ENCODE measurements around the gene OR2M5. TPM values are rescaled to one million over a fixed set of nuclear protein-coding genes. Genes with fewer than 3 reads are reported as not detected.

Gene OR2M5
- total RNA-seq: not detected in 2 replicates

- H2AFZ ChIP-seq (ENCODE audit: low read length): no peak within 1 kb of the TSS
- H3K79me2 ChIP-seq (ENCODE audit: insufficient read depth, low read length): no peaks in the 10 kb centered on the region
- H4K20me1 ChIP-seq (ENCODE audit: insufficient read depth, low read length): no peaks in the 10 kb centered on the region
- no peak for DNase-seq (ENCODE audit: insufficient read length, low spot score, missing footprints)
- H3K4me3 ChIP-seq (ENCODE audit: insufficient read depth, low read length): no peak within 1 kb of the TSS
- no peak for TF ChIP-seq CTCF (IDR thresholded peaks at IDR 0.05; ENCODE audit: extremely low read depth, low read depth, low read length)
- H3K27me3 ChIP-seq (ENCODE audit: insufficient read depth, low read length): no peaks in the 10 kb centered on the region
- no peaks in the 10 kb centered on the region for H3K4me1 ChIP-seq (ENCODE audit: insufficient read depth, low read length)
- no peaks in the 10 kb centered on the region for H3K9me3 ChIP-seq (ENCODE audit: low read depth, low read length)
- H3K36me3 ChIP-seq (ENCODE audit: insufficient read depth, low read length): no peaks in the 10 kb centered on the region
- H3K27ac ChIP-seq (ENCODE audit: low read depth, low read length): no peak within 1 kb of the TSS
- no peak within 1 kb of the TSS for H3K4me2 ChIP-seq (ENCODE audit: insufficient read depth, low read length)
Measured at GRCh38 chr1:248144513-248145198, at the start of gene OR2M5. TSS of gene OR2M5 (plus strand) at chr1:248145148. CDS start at chr1:248145148, 0 bp downstream.

GRCh38 chr1:248098529-248098928 lies 46.4 kb upstream of the OR2M5 start:
- no peak for TF ChIP-seq CTCF (IDR thresholded peaks at IDR 0.05; ENCODE audit: extremely low read depth, low read depth, low read length)
- Histone ChIP-seq H3K4me2 (ENCODE audit: insufficient read depth, low read length) (no peak overlapping the region), H3K4me1 (ENCODE audit: insufficient read depth, low read length) (no peaks in the 10 kb centered on the region), H3K4me3 (ENCODE audit: insufficient read depth, low read length) (no peak overlapping the region), H3K27ac (ENCODE audit: low read depth, low read length) (no peak overlapping the region), H3K9me3 (ENCODE audit: low read depth, low read length) (no peaks in the 10 kb centered on the region), H2AFZ (ENCODE audit: low read length) (no peak overlapping the region), H4K20me1 (ENCODE audit: insufficient read depth, low read length) (no peaks in the 10 kb centered on the region), H3K79me2 (ENCODE audit: insufficient read depth, low read length) (no peaks in the 10 kb centered on the region), H3K27me3 (ENCODE audit: insufficient read depth, low read length) (no peaks in the 10 kb centered on the region), H3K36me3 (ENCODE audit: insufficient read depth, low read length) (no peaks in the 10 kb centered on the region)
- no peak for DNase-seq (ENCODE audit: insufficient read length, low spot score, missing footprints)

- no peak overlapping the region for H2AFZ ChIP-seq (ENCODE audit: low read length)
- no peak for DNase-seq (ENCODE audit: insufficient read length, low spot score, missing footprints)
- no peak overlapping the region for H3K27ac ChIP-seq (ENCODE audit: low read depth, low read length)
- H4K20me1 ChIP-seq (ENCODE audit: insufficient read depth, low read length): no peaks in the 10 kb centered on the region
- H3K27me3 ChIP-seq (ENCODE audit: insufficient read depth, low read length): no peaks in the 10 kb centered on the region
- no peak for TF ChIP-seq CTCF (IDR thresholded peaks at IDR 0.05; ENCODE audit: extremely low read depth, low read depth, low read length)
- H3K36me3 ChIP-seq (ENCODE audit: insufficient read depth, low read length): no peaks in the 10 kb centered on the region
- H3K4me2 ChIP-seq (ENCODE audit: insufficient read depth, low read length): no peak overlapping the region
- H3K4me1 ChIP-seq (ENCODE audit: insufficient read depth, low read length): no peaks in the 10 kb centered on the region
- H3K4me3 ChIP-seq (ENCODE audit: insufficient read depth, low read length): no peak overlapping the region
- H3K79me2 ChIP-seq (ENCODE audit: insufficient read depth, low read length): no peaks in the 10 kb centered on the region
- no peaks in the 10 kb centered on the region for H3K9me3 ChIP-seq (ENCODE audit: low read depth, low read length)
Measured at GRCh38 chr1:248102847-248103246, 42.1 kb upstream of the OR2M5 start.

- Histone ChIP-seq H3K27ac (ENCODE audit: low read depth, low read length) (no peak overlapping the region), H4K20me1 (ENCODE audit: insufficient read depth, low read length) (no peaks in the 10 kb centered on the region), H2AFZ (ENCODE audit: low read length) (no peak overlapping the region), H3K9me3 (ENCODE audit: low read depth, low read length) (peaks cover 5% of the 10 kb centered on the region), H3K4me1 (ENCODE audit: insufficient read depth, low read length) (no peaks in the 10 kb centered on the region), H3K4me2 (ENCODE audit: insufficient read depth, low read length) (no peak overlapping the region), H3K27me3 (ENCODE audit: insufficient read depth, low read length) (no peaks in the 10 kb centered on the region), H3K36me3 (ENCODE audit: insufficient read depth, low read length) (no peaks in the 10 kb centered on the region), H3K79me2 (ENCODE audit: insufficient read depth, low read length) (no peaks in the 10 kb centered on the region), H3K4me3 (ENCODE audit: insufficient read depth, low read length) (no peak overlapping the region)
- DNase-seq (ENCODE audit: insufficient read length, low spot score, missing footprints): no peak
- TF ChIP-seq CTCF (IDR thresholded peaks at IDR 0.05; ENCODE audit: extremely low read depth, low read depth, low read length): no peak
Measured at GRCh38 chr1:248111157-248111556, 33.8 kb upstream of the OR2M5 start.

Data from osteoblast (primary cell).